AG10803 (cell line): ENCODE data around the gene RASA3.
"Not testable (repeated sequence)": the region's sequence is repeated elsewhere in the genome, so short reads cannot be mapped to it uniquely, and the experiment has no call there.

Source experiments
- DNase-seq: peaks from one replicate; pipeline ENCODE4 v3.0.0; 2010; ENCODE audit warnings: low read depth
- H3K4me3 ChIP-seq: 2 replicates; pipeline ENCODE4 v1.5.1; 2011; ENCODE audit warnings: mild to moderate bottlenecking, low read length, control low read depth
- TF ChIP-seq, protein P1 (sequence below): conservative IDR thresholded peaks from 2 replicates; pipeline ENCODE4 v1.5.1; 2011; ENCODE audit warnings: mild to moderate bottlenecking, low read length, control low read depth, inconsistent platforms

RASA3 gene

DNA sequence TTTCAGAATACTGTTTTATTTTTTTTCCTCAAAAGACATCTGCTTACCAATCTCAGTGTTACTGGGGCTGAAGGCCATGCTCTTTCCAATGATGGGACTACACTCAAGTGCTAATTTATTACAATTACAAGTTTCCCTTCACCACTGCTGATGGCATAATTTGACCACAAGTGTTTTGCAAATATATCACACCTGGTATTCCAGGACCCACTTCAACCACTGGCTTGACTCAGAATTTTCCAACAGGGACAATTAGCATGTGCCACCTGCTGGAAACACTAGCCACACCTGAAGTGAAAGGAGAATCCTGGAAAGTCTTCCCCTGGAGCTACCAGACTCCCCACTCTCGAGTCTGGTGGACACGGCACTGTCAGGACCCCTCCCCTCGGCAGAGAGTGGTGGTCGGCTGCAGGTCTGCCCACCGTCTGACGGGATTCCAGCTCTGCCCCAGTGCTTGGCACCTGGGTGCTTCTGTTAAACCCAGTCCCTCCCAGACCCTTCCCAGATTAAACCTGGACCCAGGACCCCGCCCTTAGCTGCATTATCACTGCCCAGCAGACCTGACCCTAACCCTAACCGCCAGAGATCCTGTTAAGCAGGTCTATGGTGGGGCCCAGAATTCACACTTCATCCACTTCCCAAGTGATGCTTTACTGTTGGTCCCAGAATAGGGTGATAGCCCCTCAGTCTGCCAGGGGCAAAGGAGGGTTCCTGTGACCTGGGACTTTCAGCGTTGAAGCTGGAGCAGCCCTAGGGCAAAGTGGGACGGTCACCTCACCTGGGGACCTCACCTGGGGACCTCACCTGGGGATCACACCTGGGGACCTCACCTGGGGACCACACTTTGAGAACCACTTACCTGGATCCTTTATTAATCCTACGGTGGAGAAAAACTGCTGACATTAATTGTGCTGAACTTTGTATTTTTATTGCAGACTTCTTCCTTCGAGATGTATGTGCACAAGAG lies 17.6 kb upstream of the RASA3 start:
- TF ChIP-seq, protein P1, sequence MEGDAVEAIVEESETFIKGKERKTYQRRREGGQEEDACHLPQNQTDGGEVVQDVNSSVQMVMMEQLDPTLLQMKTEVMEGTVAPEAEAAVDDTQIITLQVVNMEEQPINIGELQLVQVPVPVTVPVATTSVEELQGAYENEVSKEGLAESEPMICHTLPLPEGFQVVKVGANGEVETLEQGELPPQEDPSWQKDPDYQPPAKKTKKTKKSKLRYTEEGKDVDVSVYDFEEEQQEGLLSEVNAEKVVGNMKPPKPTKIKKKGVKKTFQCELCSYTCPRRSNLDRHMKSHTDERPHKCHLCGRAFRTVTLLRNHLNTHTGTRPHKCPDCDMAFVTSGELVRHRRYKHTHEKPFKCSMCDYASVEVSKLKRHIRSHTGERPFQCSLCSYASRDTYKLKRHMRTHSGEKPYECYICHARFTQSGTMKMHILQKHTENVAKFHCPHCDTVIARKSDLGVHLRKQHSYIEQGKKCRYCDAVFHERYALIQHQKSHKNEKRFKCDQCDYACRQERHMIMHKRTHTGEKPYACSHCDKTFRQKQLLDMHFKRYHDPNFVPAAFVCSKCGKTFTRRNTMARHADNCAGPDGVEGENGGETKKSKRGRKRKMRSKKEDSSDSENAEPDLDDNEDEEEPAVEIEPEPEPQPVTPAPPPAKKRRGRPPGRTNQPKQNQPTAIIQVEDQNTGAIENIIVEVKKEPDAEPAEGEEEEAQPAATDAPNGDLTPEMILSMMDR: no peak
- no peak for DNase-seq
- no peak overlapping the region for H3K4me3 ChIP-seq

DNA sequence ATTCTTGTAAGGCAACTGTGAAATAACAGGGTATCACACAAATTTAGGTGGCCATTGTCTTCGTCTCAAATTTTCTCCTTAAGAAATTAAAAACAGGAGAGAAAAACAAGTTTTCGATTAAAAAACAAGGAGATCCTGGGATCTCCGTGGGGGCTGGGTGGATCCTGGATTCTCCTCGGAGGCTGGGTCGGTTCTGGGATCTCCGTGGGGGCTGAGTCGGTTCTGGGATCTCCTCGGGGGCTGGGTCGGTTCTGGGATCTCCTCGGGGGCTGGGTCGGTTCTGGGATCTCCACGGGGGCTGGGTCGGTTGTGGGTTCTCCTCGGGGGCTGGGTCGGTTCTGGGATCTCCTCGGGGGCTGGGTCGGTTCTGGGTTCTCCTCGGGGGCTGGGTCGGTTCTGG lies 16.5 kb upstream of the RASA3 start:
- not testable (repeated sequence) for DNase-seq

DNA sequence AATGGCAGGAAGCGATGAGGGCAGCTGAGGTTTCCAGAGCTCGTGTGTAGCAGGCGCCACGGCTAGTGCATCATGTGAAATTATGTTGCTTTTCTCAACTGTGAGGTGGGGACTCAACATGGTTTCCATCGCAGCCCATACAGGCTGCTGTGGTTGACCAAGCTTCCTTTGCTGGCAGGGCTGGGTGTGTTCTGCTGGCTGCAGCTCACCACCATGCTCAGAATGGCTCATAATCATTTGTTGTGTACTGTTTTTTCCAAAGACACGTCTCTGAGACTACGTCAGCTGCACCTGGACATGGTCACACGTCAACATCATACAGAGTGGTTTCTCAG lies 16.1 kb upstream of the RASA3 start:
- no peak overlapping the region for H3K4me3 ChIP-seq
- DNase-seq: no peak
- TF ChIP-seq, protein P1: no peak

More for the DNA sequence above, 16.5 kb upstream of the RASA3 start:
- not testable (repeated sequence) for H3K4me3 ChIP-seq

DNA sequence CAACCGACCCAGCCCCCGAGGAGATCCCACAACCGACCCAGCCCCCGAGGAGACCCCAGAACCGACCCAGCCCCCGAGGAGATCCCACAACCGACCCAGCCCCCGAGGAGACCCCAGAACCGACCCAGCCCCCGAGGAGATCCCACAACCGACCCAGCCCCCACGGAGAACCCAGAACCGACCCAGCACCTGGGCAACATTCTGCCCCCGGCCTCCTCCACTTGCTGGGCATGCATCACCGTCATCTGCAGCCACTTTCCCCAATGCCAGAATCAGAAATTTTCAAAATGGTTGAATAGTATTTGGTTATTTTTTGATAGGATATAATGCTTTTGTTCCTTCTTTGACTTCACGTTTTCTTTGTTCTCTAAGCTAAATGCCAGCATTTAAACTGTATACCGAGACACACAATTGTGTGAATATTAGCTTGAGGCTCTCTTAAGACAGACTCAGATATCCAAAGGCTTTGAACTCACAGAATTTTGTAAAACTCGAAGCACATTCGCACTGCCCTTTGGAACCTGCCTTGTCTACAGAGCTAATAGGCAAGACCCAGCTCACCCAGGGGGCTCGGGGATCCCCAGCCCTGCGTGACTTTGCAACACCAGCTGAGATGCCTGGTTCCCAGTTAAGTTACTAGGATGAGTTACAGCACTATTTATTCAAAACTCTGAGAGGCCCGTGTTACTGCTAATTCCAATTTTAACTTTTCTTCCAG lies 15.5 kb upstream of the RASA3 start:
- DNase-seq: no peak
- H3K4me3 ChIP-seq: no peak overlapping the region
- TF ChIP-seq, protein P1: no peak

DNA sequence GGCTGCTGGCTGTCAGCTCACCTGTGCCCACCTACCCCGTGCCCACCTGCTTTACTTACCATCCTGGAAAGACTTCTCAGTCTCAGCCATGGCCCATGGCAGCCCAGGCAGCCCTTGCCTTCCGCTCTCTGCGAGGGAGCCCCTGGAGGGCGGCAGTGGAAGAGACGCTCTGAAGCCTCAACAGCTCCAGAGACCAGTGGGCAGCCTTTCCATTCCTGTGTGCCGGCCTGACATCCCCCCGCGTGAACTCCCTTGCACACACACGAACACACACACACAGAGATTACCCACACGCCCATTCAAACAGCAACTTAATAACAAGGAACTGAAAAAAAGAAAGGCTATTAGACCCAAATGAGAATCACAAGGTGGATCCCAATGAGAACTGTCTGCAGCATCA lies 14.2 kb upstream of the RASA3 start:
- no peak for DNase-seq
- H3K4me3 ChIP-seq: no peak overlapping the region
- TF ChIP-seq, protein P1: peak; percentile 19; the same call in 1 of the 2 replicates

DNA sequence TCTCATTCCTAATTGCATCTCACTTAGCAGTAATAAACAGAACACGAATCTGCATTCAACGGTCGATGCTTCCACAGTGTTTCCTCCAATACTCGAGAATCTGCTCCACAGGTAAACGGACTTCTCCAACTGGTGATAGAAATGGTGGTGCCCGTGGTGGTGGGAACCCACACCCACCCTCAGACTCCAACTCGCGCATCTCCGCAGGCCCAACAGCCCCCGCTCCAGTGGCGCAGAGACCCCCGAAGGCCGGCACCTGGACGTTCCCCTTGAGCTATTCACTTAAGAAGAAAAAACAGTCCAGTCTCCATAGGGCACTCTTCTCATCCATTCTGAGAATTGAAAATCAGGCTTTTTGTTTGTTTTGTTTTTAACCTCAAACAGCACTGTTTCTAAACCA lies 13.8 kb upstream of the RASA3 start:
- H3K4me3 ChIP-seq: no peak overlapping the region
- DNase-seq: no peak
- TF ChIP-seq, protein P1: no peak

DNA sequence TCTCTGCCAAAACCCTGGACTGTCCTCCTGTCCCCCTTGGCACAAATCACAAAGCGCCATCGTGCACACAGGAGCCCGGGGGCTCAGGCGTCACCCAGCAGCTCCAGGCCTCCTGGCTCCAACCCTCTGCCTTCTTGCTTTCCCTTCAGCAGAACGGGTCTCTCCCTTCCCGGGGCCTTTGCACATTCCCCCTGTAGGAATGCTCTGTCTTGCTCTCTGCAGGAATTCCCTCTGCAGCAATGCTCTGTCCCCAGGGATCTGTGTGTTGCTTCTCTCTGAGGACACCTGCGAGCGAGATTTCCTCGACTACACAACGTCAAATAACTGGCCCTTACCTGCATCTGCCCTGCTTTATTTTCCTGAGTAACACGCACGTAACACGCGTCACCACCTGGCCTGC lies 13.3 kb upstream of the RASA3 start:
- H3K4me3 ChIP-seq: no peak overlapping the region
- TF ChIP-seq, protein P1: no peak
- no peak for DNase-seq
